Calu3 (cell line): Measurements from ENCODE around the gene SLC66A3. TPM values are rescaled to one million over a fixed set of nuclear protein-coding genes. Genes with fewer than 3 reads are reported as not detected.

Experiments used
- BruUV-seq: library from RNA; stranded (reverse); fragments of 400-500 nt; replicated peaks from 2 replicates; lab custom pipeline; 2021; lab: Mats Ljungman, UMichigan
- CTCF ChIA-PET: fragments of 300-600 bp; sonication (Branson Sonifier 250); formaldehyde crosslinking; loops from one replicate; lab custom pipeline; 2022; ENCODE audit warnings: antibody characterized with exemption; lab: Charles Lee
- DNase-seq: peaks from one replicate; pipeline ENCODE4 v3.0.0; 2022
- H3K27ac Mint-ChIP-seq: one replicate; pipeline ENCODE4 v1.8.0; 2022; ENCODE audit warnings: mixed read lengths; ENCODE audit not compliant: unreplicated experiment
- H3K27me3 Mint-ChIP-seq: one replicate; pipeline ENCODE4 v1.8.0; 2022; ENCODE audit warnings: mixed read lengths; ENCODE audit not compliant: unreplicated experiment
- H3K36me3 Mint-ChIP-seq: one replicate; pipeline ENCODE4 v1.8.0; 2022; ENCODE audit warnings: mild to moderate bottlenecking, moderate library complexity, mixed read lengths; ENCODE audit not compliant: insufficient read depth, unreplicated experiment
- H3K4me1 Mint-ChIP-seq: one replicate; pipeline ENCODE4 v1.8.0; 2022; ENCODE audit warnings: mild to moderate bottlenecking, low read depth, mixed read lengths; ENCODE audit not compliant: unreplicated experiment
- H3K4me3 Mint-ChIP-seq: one replicate; pipeline ENCODE4 v1.8.0; 2022; ENCODE audit warnings: mild to moderate bottlenecking, low read depth, moderate library complexity, mixed read lengths; ENCODE audit not compliant: unreplicated experiment
- H3K9me3 Mint-ChIP-seq: one replicate; pipeline ENCODE4 v1.8.0; 2022; ENCODE audit warnings: low read depth, mixed read lengths; ENCODE audit not compliant: unreplicated experiment
- CTCF ChIP-seq: fragments of 200-600 bp; IDR thresholded peaks from one replicate; pipeline ENCODE4 v1.8.0; 2022; ENCODE audit warnings: antibody characterized with exemption; ENCODE audit not compliant: unreplicated experiment
- intact Hi-C: fragments of 100-400 bp; cut with micrococcal nuclease; formaldehyde crosslinking; loops from one replicate; pipeline ENCODE4 v1.10.0; 2022; ENCODE audit not compliant: unreplicated experiment
- total RNA-seq: library from RNA; stranded (reverse); gene quantifications from 2 replicates; pipeline ENCODE4 v1.2.3, GENCODE V29; 2022

The SLC66A3 gene
- total RNA-seq, 1 experiment from 2014 or later = 13.5 TPM

DNA sequence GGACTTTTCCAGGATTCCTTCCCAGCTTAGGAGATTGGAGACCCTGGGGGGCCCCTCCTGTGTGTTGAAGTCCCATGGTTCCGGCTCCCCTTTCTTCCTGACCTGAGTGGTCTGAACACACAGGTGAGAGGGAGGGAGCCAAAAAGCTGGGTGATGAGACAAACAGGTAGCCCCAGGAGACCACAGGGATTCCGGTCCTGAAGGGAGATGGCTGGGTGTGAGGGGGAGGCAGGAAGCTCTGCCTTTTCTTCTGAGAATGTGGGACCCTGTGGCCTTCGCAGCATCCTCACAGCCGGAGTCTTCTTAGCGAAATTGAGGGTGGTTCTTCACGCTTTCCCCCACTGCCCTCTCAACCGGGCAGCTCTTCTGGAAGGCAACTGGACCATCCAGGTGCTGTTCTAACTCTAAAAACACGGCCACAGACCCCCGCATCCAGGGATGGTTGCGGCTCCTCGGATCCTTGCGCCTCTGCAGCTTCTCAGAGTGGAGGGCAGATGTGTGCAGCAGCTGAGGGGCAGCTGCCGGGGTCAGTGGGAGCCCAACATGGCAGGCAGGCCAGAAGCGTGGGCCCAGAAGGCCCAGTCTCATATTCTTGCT lies 4.4 kb downstream of the SLC66A3 start:
- no peak for DNase-seq

DNA sequence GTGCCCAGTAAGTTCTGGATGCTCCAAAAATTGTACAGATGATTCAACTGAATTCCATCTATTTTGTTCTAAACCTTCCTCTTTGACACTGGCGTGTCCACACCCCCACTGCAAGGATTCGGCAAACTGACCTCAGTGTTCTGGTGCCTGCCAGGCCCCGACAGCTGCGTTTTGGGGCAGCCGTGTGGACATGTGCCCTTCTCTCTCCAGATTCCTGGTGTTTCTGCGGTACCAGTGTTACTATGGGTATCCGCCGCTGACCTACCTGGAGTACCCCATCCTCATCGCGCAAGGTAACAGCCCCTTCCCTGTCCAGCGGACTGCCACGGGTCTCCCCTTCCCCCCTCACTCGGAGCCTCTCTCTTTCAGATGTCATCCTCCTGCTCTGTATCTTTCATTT lies 5.0 kb downstream of the SLC66A3 start:
- no peak overlapping the region for H3K27ac Mint-ChIP-seq
- H3K4me3 Mint-ChIP-seq = no peak overlapping the region
- peaks cover 9% of the 10 kb centered on the region for H3K36me3 Mint-ChIP-seq
- no peak for TF ChIP-seq CTCF
- H3K9me3 Mint-ChIP-seq = no peaks in the 10 kb centered on the region
- no peak for DNase-seq
- intact Hi-C loops = no loop called here
- H3K4me1 Mint-ChIP-seq = no peaks in the 10 kb centered on the region
- BruUV-seq = no TSS peak
- no peaks in the 10 kb centered on the region for H3K27me3 Mint-ChIP-seq
- CTCF ChIA-PET = no interaction called here

More for the DNA sequence above, 4.4 kb downstream of the SLC66A3 start:
- no peak for TF ChIP-seq CTCF
- Mint-ChIP-seq H3K27me3 (no peaks in the 10 kb centered on the region), H3K36me3 (peaks cover 15% of the 10 kb centered on the region), H3K27ac (no peak overlapping the region), H3K4me3 (no peak overlapping the region), H3K4me1 (no peaks in the 10 kb centered on the region), H3K9me3 (no peaks in the 10 kb centered on the region)
- BruUV-seq = no TSS peak
- intact Hi-C loops = no loop called here
- CTCF ChIA-PET = no interaction called here

DNA sequence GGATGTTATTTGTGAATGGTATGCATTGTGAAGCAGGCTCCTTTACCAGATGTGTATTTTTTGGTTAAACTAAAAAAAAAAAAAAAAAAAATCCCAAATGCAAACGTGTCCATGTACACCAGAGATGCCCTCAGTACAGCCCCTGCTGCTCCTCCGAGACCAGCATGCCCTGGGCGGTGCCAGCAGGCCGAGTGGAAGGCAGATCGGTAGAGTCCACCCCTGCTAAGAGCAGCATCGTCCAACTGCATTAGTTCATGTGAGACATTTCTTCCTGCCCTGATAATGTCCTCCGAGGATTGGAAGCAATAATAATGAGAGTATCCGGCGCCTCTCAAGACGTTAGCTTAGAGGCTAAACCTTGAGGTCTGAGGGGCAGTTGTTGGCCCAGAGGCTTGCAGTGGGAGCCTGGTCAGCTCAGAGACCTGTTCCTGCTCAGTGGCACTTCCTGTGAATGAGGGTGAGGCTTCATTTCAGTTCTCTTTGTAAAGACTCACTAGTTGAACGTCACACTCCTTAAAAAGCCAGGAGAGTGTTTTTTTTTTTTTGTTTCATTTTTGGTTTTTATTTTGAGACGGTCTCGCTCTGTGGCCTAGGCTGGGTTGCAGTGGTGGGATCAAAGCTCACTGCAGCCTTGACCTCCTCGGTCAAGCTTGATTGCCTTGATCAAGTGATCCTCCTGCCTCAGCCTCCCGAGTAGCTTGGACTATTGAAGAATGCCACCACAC lies 5.6 kb downstream of the SLC66A3 start:
- BruUV-seq = no TSS peak
- Mint-ChIP-seq H3K36me3 (peaks cover 3% of the 10 kb centered on the region), H3K4me1 (no peaks in the 10 kb centered on the region), H3K27me3 (no peaks in the 10 kb centered on the region), H3K27ac (no peak overlapping the region), H3K9me3 (no peaks in the 10 kb centered on the region), H3K4me3 (no peak overlapping the region)
- DNase-seq = no peak
- TF ChIP-seq CTCF = no peak
- CTCF ChIA-PET = interaction anchor here (0.7 kb wide), 1 partner anchor 214 kb away, joined by 3 read pairs; no protein-coding TSS in a partner anchor
- intact Hi-C loops = no loop called here

DNA sequence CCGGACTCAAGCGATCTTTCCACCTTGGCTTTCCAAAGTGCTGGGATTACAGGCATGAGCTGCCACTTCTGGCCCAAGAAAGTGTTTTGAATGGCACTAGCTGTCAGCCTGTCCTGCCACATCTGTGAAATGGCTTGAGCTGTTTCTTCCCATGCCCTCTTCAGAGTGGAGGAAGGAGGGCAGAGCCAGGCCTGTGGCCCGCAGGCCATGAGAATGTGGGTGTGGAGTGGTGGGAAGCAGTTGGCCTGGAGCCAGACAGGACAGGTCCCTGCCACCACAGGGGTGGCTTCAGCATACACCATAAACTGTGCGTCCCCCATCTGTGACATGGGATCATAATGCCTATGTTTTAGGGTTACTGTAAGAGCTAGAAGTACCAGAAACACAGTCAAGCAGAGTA lies 6.5 kb downstream of the SLC66A3 start:
- DNase-seq = no peak
- Mint-ChIP-seq H3K27ac (no peak overlapping the region), H3K36me3 (no peaks in the 10 kb centered on the region), H3K4me3 (no peak overlapping the region), H3K9me3 (no peaks in the 10 kb centered on the region), H3K4me1 (no peaks in the 10 kb centered on the region), H3K27me3 (no peaks in the 10 kb centered on the region)
- CTCF ChIA-PET = interaction anchor here (0.6 kb wide), 1 partner anchor 158 kb away, joined by 3 read pairs; no protein-coding TSS in a partner anchor
- TF ChIP-seq CTCF = no peak
- intact Hi-C loops = no loop called here
- no TSS peak for BruUV-seq
